RWPE1 (cell line): ENCODE measurements around the gene SPATA31D3.
"Not testable (repeated sequence)": the region's sequence is repeated elsewhere in the genome, so short reads cannot be mapped to it uniquely, and the experiment has no call there.

Source experiments
- CTCF ChIA-PET: fragments of 350-600 bp; sonication (Branson Sonifier 250); formaldehyde crosslinking; extraction: SDS; loops from one replicate; lab custom pipeline; 2021; lab: Yijun Ruan, JAX
- POLR2A ChIA-PET: fragments of 400-600 bp; formaldehyde crosslinking; extraction: SDS; loops from one replicate; lab custom pipeline; 2020; ENCODE audit warnings: antibody characterized with exemption; ENCODE audit not compliant: low non-redundant PET; lab: Yijun Ruan, JAX
- DNase-seq: peaks from one replicate; pipeline ENCODE4 v3.0.0; 2012; ENCODE audit warnings: low spot score
- H3K27ac ChIP-seq: fragments of 450-650 bp; 2 replicates; pipeline ENCODE4 v1.5.1; 2017
- TF ChIP-seq, protein P1 (sequence below): fragments of 450-650 bp; conservative IDR thresholded peaks from 2 replicates; pipeline ENCODE4 v1.5.1; 2017; ENCODE audit warnings: low read depth, mild to moderate bottlenecking

Gene SPATA31D3

DNA sequence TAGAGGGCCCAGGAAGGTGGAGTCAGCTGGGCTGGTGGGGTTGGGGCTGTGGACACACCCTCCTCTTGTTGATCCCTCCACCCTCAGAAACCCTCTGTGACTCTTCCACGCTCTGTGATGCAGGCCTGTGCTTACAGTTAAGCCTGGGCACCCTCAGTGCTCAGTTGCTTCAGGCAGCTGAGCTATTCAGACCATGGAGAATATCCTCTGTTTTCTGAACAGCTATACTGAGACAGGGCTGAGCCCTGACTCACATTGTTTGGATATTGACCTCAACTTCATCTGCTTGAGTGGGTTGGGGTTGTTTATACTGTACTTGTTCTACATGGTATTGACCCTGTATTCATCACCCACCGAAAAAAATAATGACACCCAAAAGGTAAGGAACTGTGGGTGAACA lies at the start of gene SPATA31D3:
TSS of gene SPATA31D3 (plus strand) at position 108 of the 400 bp plus-strand sequence. CDS start at position 194, 86 bp downstream.
- POLR2A ChIA-PET, DNase-seq, CTCF ChIA-PET, H3K27ac ChIP-seq: not testable (repeated sequence)

DNA sequence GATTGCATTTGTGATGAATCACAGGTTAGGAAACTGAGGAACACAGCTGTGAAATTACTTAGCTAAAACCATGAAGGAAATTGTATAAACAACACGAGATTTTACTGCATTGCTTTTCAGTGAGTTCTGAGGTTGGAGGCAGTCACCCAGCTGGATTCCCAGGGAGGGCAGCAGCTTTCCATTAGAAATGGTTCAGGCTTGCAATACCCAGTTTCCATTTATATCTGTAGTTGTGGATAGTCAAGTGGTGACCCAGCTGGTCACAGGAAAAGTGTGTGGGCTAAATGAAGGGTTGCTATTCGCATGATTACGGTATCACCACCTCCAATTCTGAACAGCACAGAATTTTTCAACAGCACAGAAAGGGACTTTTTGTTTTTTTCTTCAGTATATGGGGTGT lies 49.4 kb upstream of the SPATA31D3 start:
- no peak for DNase-seq
- H3K27ac ChIP-seq: no peak overlapping the region
- ChIA-PET CTCF (interaction anchor here (1.1 kb wide), 1 partner anchor 10 kb away, joined by 3 read pairs; no protein-coding TSS in a partner anchor), POLR2A (no interaction called here)
- TF ChIP-seq, protein P1, sequence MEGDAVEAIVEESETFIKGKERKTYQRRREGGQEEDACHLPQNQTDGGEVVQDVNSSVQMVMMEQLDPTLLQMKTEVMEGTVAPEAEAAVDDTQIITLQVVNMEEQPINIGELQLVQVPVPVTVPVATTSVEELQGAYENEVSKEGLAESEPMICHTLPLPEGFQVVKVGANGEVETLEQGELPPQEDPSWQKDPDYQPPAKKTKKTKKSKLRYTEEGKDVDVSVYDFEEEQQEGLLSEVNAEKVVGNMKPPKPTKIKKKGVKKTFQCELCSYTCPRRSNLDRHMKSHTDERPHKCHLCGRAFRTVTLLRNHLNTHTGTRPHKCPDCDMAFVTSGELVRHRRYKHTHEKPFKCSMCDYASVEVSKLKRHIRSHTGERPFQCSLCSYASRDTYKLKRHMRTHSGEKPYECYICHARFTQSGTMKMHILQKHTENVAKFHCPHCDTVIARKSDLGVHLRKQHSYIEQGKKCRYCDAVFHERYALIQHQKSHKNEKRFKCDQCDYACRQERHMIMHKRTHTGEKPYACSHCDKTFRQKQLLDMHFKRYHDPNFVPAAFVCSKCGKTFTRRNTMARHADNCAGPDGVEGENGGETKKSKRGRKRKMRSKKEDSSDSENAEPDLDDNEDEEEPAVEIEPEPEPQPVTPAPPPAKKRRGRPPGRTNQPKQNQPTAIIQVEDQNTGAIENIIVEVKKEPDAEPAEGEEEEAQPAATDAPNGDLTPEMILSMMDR: no peak

DNA sequence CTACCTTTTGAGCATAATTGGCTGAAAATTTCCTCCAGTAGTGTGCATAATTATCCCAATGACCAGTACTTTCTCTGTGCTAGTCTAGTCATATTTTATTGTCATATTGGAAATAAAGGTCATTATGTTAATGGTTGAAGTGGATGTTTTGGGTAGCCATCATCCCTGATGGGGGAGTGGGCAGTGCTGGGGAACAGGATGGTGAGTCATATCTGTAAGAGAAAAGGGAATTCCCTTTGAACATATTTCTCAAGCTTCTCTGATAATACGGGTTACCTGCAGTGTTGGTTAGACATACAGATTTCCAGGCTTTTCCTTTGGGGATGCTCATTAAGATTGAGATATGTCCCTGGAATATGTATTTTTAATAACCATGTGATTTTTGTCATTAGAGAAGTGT lies 48.4 kb upstream of the SPATA31D3 start:
- POLR2A ChIA-PET: no interaction called here

DNA sequence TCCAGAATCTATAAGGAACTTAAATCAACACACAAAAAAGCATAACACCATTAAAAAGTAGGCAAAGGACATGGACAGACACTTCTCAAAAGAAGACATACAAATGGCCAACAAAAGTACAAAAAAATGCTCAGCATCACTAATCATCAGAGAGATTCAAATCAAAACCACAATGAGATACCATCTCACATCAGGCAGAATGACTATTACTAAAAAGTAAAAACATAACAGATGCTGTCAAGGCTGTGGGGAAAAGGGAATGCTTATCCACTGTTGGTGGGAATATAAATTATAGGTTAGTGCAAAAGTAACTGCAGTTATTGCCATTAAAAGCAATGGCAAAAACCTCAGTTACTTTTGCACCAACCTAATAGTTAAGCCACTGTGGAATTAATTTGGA lies 47.2 kb upstream of the SPATA31D3 start:
- ChIA-PET CTCF (no interaction called here), POLR2A (no interaction called here)
- TF ChIP-seq, protein P1: no peak
- DNase-seq: no peak
- H3K27ac ChIP-seq: no peak overlapping the region

More for the DNA sequence above, 48.4 kb upstream of the SPATA31D3 start:
- TF ChIP-seq, protein P1: no peak
- H3K27ac ChIP-seq: no peak overlapping the region
- no peak for DNase-seq
- CTCF ChIA-PET: interaction anchor here (1.1 kb wide), 1 partner anchor 9 kb away, joined by 3 read pairs; no protein-coding TSS in a partner anchor

DNA sequence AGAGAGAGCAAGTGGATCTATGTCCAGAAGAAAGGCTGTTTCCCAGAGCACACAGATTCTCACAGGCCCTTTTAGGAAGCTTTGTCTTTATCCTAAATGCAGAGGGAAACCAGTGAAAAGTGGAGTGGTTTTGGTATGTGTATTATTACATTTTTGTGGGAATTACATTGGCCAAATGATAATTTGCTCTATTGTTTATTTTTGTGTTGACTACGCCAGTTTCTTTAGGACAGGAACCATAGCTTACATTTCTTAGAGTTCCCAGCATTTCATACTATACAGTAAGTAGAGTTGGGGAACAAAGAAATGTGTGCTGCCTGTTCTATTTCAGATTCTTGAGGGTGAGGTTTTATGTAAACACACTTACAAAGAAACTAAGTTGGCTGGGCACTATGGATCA lies 44.4 kb upstream of the SPATA31D3 start:
- ChIA-PET CTCF (interaction anchor here (0.6 to 0.9 kb wide), 2 partner anchors 119 to 1060 kb away, joined by 3 to 4 read pairs; no protein-coding TSS in a partner anchor), POLR2A (no interaction called here)
- DNase-seq: no peak
- TF ChIP-seq, protein P1: no peak
- H3K27ac ChIP-seq: no peak overlapping the region

DNA sequence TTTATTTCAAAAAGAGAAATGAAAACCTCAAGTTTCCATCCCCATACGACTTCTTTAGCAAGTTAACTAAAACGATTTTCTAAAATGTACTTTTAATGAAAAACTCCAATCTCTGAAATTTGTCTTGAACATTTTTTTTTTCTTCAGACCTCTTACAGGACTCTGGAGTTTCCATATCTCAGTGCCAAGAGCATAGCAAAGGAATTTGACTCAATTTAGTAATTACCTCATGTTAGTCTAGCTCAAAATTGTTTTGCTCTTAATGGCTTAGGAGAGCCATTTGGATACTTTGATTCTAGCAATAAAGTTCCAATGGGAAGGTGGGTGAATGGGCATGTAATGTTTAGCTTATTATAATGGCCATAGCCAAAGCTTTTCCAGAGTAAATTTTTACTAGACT lies 41.1 kb upstream of the SPATA31D3 start:
- DNase-seq: no peak
- no peak overlapping the region for H3K27ac ChIP-seq
- TF ChIP-seq, protein P1: no peak
- POLR2A ChIA-PET: no interaction called here
- CTCF ChIA-PET: interaction anchor here (0.6 to 0.7 kb wide), 2 partner anchors 12 to 187 kb away, joined by 3 read pairs; no protein-coding TSS in a partner anchor

DNA sequence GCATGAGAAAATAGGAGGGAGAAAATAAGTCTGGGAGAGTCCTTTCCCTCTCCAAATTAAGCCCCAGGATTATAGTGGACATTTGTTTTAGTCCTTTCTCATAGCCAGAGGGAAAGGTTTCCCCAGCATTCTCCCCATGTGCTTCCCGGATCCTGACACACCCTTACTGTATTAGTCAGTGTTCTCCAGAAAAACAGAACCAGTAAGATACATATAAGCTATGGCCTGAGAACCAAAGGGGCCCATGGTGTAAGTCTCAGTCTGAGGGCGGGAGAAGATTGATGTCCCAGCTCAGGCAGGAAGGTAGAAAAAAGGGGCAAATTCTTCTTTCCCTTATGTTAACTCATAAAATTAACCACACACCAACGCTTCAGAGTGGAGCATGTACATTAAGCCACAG lies 40.7 kb upstream of the SPATA31D3 start:
- TF ChIP-seq, protein P1: no peak
- ChIA-PET POLR2A (no interaction called here), CTCF (no interaction called here)
- no peak overlapping the region for H3K27ac ChIP-seq
- peak; percentile 65 for DNase-seq
